SK-MEL-5 (cell line): Measurements from ENCODE around the gene LRRC3C. TPM values are rescaled to one million over a fixed set of nuclear protein-coding genes. Genes with fewer than 3 reads are reported as not detected.
"Not testable (repeated sequence)": the region's sequence is repeated elsewhere in the genome, so short reads cannot be mapped to it uniquely, and the experiment has no call there.

Source experiments
- DNase-seq: peaks from one replicate; pipeline ENCODE4 v3.0.0-alpha.2; 2016; ENCODE audit warnings: low read depth, low spot score
- in situ Hi-C: cut with HindIII; loops from 2 replicates; pipeline ENCODE4 v1.10.0; 2016; ENCODE audit warnings: low sequenced_read_pairs, high pct_unique_total_duplicates, low pct_unique_long_range_greater_than_20kb
- polyA plus RNA-seq, 2 experiments: library from polyadenylated mRNA; depleted of rRNA; stranded (reverse); fragments of >200 nt; gene quantifications; 2 replicates each; pipeline ENCODE4 v1.2.3, GENCODE V29; 2015
- total RNA-seq: library from RNA; depleted of rRNA; stranded (reverse); fragments of >200 nt; shearing (Covaris generic); gene quantifications from 2 replicates; pipeline ENCODE4 v1.2.3, GENCODE V29; 2014; rRNA removed

LRRC3C gene, protein sequence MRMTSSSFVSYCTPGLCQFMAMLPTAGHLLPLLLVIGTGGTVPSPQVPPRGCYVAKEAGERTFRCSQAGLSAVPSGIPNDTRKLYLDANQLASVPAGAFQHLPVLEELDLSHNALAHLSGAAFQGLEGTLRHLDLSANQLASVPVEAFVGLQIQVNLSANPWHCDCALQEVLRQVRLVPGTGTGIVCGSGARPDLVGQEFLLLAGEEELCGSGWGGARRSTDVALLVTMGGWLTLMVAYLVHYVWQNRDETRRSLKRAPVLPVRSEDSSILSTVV
- total RNA-seq, result not detected in 2 replicates
- polyA plus RNA-seq (2015; cell fraction: cytosol; rRNA removed), result not detected in 2 replicates
- not detected in 2 replicates for polyA plus RNA-seq (2015; cell fraction: nucleus; rRNA removed)

- in situ Hi-C loops, result no loop called here
- peak; percentile 92 for DNase-seq
Observed at GRCh38 chr17:39927101-39927928, at the start of gene LRRC3C, which contains the start of gene ORMDL3. TSS of gene LRRC3C (plus strand) at chr17:39927732. CDS start at chr17:39941524, 13,792 bp downstream. TSS of gene ORMDL3 (minus strand) at chr17:39927601. CDS start at chr17:39924203, 3,398 bp downstream.

DNA sequence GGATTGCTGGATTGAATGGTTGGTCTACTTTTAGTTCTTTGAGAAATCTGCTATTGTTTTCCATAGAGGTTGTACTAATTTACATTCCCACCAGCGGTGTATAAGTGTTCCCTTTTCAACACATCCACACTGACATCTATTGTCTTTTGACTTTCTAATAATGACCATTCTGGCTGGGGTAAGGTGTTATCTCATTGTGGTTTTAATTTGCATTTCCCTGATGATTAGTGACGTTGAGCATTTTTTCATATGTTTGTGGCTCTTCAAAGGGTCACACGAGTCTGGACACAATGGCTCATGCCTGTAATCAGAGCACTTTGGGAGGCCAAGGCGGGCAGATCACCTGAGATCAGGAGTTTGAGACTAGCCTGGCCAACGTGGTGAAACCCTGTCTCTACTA lies 41.4 kb upstream of the LRRC3C start:
- in situ Hi-C loops, DNase-seq: not testable (repeated sequence)

DNA sequence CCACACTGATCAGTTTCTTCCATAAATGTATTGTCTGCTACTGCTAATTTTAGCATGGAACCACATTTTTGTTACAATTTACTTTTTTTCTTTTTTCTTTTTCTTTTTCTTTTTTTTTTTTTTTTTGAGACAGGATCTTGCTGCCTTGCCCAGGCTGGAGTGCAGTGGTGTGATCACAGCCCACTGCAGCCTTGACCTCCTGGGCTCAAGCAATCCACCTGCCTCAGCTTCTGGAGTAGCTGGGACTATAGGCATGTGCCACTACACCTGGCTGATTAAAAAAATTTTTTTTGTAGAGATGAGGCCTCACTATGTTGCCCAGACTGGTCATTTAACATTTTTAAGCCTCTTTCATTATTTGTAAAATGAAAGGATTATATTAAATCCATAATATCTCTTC lies 40.5 kb upstream of the LRRC3C start:
- in situ Hi-C loops, result no loop called here
- no peak for DNase-seq

GRCh38 chr17:39889200-39889599 lies 38.3 kb upstream of the LRRC3C start:
- no peak for DNase-seq
- in situ Hi-C loops, result no loop called here

DNA sequence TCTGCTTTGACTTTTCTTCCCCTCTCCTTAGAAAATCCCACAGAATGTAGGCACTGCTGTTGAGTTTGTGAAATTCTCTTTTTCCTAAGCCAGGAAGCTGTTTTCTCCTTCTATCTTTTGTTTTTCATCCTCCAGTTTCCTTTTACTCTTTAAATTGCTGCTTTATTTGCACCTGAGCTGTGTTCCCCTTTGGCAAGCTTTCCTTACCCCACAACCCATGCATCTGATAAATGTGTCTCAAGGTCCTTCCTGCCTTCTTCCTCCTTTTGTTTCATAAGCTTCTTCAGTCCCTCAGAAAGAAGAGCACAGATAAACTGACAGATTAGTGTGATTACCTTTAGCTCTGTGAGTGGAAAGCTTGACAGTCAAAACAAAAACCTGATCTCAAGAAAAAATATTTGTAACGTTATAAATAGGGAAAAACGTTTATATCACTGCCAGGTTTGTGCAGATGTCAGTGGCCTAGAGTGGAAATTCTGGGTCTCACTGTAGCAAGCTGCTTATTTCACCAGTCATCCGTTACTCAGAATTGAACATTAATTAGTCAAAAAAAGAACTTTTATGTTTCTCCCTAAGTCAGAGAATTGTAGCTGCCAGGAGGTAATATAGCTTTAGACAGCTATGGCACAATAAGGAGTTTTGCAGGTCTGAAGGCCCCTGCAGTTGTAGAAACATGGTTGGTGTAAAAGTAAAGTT lies 32.7 kb upstream of the LRRC3C start:
- in situ Hi-C loops, result no loop called here

GRCh38 chr17:39898088-39898487 lies 29.4 kb upstream of the LRRC3C start:
- in situ Hi-C loops, result no loop called here
- DNase-seq, result no peak

More for the DNA sequence above, 32.7 kb upstream of the LRRC3C start:
- DNase-seq, result no peak

GRCh38 chr17:39899215-39899614 lies 28.3 kb upstream of the LRRC3C start:
- DNase-seq, result no peak
- in situ Hi-C loops, result no loop called here

- in situ Hi-C loops, DNase-seq: not testable (repeated sequence)
Observed at GRCh38 chr17:39902027-39902426, 25.5 kb upstream of the LRRC3C start.

- DNase-seq, result no peak
- in situ Hi-C loops, result no loop called here
Observed at GRCh38 chr17:39903158-39903884, 24.2 kb upstream of the LRRC3C start.

GRCh38 chr17:39904990-39905288 lies 22.6 kb upstream of the LRRC3C start:
- DNase-seq, result no peak
- in situ Hi-C loops, result no loop called here

GRCh38 chr17:39908789-39909352 lies 18.7 kb upstream of the LRRC3C start:
- in situ Hi-C loops, result no loop called here
- no peak for DNase-seq

DNA sequence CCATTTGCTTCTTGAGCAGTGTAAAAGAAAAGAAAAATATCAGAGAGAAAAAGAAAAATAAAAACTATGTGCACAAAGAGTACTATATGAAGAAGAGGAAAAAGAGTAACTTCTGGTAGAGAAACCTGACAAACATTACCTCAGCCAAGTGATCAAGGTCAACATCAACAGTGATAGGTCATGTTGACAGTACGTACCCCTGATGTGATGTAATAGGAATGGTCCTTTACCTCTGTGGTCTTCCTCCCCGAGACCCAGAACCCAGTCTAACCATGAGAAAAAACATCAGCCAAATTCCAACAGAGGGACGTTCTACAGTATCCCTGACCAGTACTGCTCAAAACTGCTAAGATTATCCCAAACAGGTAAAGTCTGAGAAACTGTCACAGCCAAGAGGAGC lies 13.5 kb upstream of the LRRC3C start:
- no peak for DNase-seq
- in situ Hi-C loops, result no loop called here

GRCh38 chr17:39915559-39915958 lies 12.0 kb upstream of the LRRC3C start:
- in situ Hi-C loops, result no loop called here
- DNase-seq, result no peak

DNA sequence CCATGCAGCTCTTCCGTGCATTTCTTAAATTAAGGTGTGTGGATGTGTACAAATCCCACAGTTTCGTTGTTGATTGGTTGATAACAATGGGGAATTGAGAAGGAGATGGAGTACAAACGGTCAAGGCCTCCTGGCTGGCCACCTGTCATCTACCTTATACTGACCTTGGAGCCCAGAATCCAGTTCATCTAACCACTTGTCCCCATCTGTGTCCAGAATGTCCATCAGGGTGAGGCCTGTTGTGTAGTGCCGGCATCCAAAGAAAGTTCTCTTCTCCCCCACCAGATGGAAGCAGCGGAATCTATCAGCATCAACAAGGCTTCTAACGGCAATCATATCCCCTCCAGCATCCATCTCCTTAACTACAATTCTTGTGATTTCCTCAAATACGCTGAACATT lies 10.6 kb upstream of the LRRC3C start:
- in situ Hi-C loops, result no loop called here

GRCh38 chr17:39919087-39919683 lies 8.3 kb upstream of the LRRC3C start:
- in situ Hi-C loops, result no loop called here

More for the DNA sequence above, 10.6 kb upstream of the LRRC3C start:
- DNase-seq, result peak; percentile 42

GRCh38 chr17:39920218-39921210 lies 7.0 kb upstream of the LRRC3C start:
- no peak for DNase-seq
- in situ Hi-C loops, result no loop called here

More at GRCh38 chr17:39919087-39919683, 8.3 kb upstream of the LRRC3C start:
- no peak for DNase-seq
